Fibroblast of lung (primary cell): Measurements from ENCODE around the gene ZDHHC3. TPM values are rescaled to one million over a fixed set of nuclear protein-coding genes. Genes with fewer than 3 reads are reported as not detected.

ENCODE experiments used
- DNase-seq, 2 donors: peaks; one replicate each; pipeline versions ENCODE4 v3.0.0 to v3.0.0-alpha.2; 2010; ENCODE audit warnings: low read depth in 2 of 2
- H2AFZ ChIP-seq: 2 replicates; pipeline ENCODE4 v1.5.1; 2012; ENCODE audit warnings: low read length, control low read depth, inconsistent platforms
- H3K27ac ChIP-seq: 2 replicates; pipeline ENCODE4 v1.5.1; 2011; ENCODE audit warnings: low read length, control low read depth; ENCODE audit not compliant: insufficient read depth
- H3K27me3 ChIP-seq: 2 replicates; pipeline ENCODE4 v1.5.1; 2011; ENCODE audit warnings: mild to moderate bottlenecking, low read length; ENCODE audit not compliant: control insufficient read depth, insufficient read depth
- H3K36me3 ChIP-seq: 2 replicates; pipeline ENCODE4 v1.5.1; 2011; ENCODE audit warnings: low read length; ENCODE audit not compliant: control insufficient read depth, insufficient read depth
- H3K4me1 ChIP-seq: 2 replicates; pipeline ENCODE4 v1.5.1; 2011; ENCODE audit warnings: low read length; ENCODE audit not compliant: control insufficient read depth, insufficient read depth; ENCODE audit errors: extremely low read depth
- H3K4me2 ChIP-seq: 2 replicates; pipeline ENCODE4 v1.5.1; 2011; ENCODE audit warnings: low read length, control low read depth; ENCODE audit not compliant: insufficient read depth; ENCODE audit errors: extremely low read depth
- H3K4me3 ChIP-seq, 4 experiments: fragments of 200-600 bp in 1 of 4; sonication (generic) in 1 of 4; replicated peaks in 1 of 4; 2 replicates each; pipeline ENCODE4 v1.5.1; 2011 to 2016; ENCODE audit warnings: low read length in 4 of 4, low read depth in 3 of 4, mild to moderate bottlenecking in 3 of 4, control low read depth in 2 of 4, inconsistent platforms in 1 of 4, mixed read lengths in 1 of 4; ENCODE audit not compliant: insufficient read depth in 1 of 4; ENCODE audit errors: control extremely low read depth in 1 of 4
- H3K79me2 ChIP-seq: 2 replicates; pipeline ENCODE4 v1.5.1; 2012; ENCODE audit warnings: mild to moderate bottlenecking, low read length, inconsistent platforms; ENCODE audit not compliant: control insufficient read depth, insufficient read depth
- H3K9ac ChIP-seq: 2 replicates; pipeline ENCODE4 v1.5.1; 2011; ENCODE audit warnings: mild to moderate bottlenecking, low read length, control low read depth; ENCODE audit not compliant: insufficient read depth
- H3K9me3 ChIP-seq: 2 replicates; pipeline ENCODE4 v1.5.1; 2012; ENCODE audit warnings: low read depth, low read length; ENCODE audit not compliant: control insufficient read depth, insufficient read depth
- H4K20me1 ChIP-seq: 2 replicates; pipeline ENCODE4 v1.5.1; 2011; ENCODE audit warnings: low read length; ENCODE audit not compliant: control insufficient read depth, insufficient read depth; ENCODE audit errors: extremely low read depth
- CTCF ChIP-seq, 2 donors: IDR thresholded peaks in 1 of 2; conservative IDR thresholded peaks in 1 of 2; 1 replicate in 1 of 2; 2 replicates in 1 of 2; pipeline ENCODE4 v1.5.1; 2011 to 2012; ENCODE audit warnings: low read length in 2 of 2, control low read depth in 1 of 2, inconsistent platforms in 1 of 2, low read depth in 1 of 2, mild to moderate bottlenecking in 1 of 2
- EZH2 ChIP-seq: IDR thresholded peaks from 2 replicates; pipeline ENCODE4 v1.5.1; 2012; ENCODE audit warnings: low read length, control low read depth, mild to moderate bottlenecking; ENCODE audit errors: missing control alignments
- polyA plus RNA-seq, 2 donors: library from polyadenylated mRNA; depleted of rRNA in 1 of 2; stranded (reverse) in 1 of 2; unstranded in 1 of 2; fragments of >200 nt; gene quantifications; 2 replicates each; pipeline ENCODE4 v1.2.1, GENCODE V29; 2011 to 2012; ENCODE audit warnings: missing spikeins in 1 of 2
- total RNA-seq: library from RNA; depleted of rRNA; stranded (reverse); fragments of >200 nt; gene quantifications from 2 replicates; pipeline ENCODE4 v1.2.1, GENCODE V29; 2014

The ZDHHC3 gene
- total and polyA plus RNA-seq, 2 donors (not counting 1 experiment from before 2014, with no cell fraction given): 53.2 to 126 TPM

- Histone ChIP-seq H3K27me3 (no peaks in the 10 kb centered on the region), H3K9me3 (no peaks in the 10 kb centered on the region), H3K9ac (no peak overlapping the region), H3K36me3 (no peaks in the 10 kb centered on the region), H3K4me1 (no peaks in the 10 kb centered on the region), H3K27ac (no peak overlapping the region), H3K4me2 (no peak overlapping the region), H3K79me2 (peaks cover 32% of the 10 kb centered on the region), H4K20me1 (no peaks in the 10 kb centered on the region), H3K4me3 (no peak overlapping the region), H2AFZ (no peak overlapping the region)
- TF ChIP-seq CTCF (conservative IDR thresholded peaks at IDR 0.05 in 1 of 2, IDR thresholded peaks at IDR 0.05 in 1 of 2; ENCODE audit: low read depth in 1 of 2, low read length in 2 of 2) (no peak), EZH2 (no peak)
- DNase-seq: no peak
These were observed 7.5 kb downstream of the ZDHHC3 start for GRCh38 chr3:44968447-44968858.

- H3K79me2 ChIP-seq: peaks cover 25% of the 10 kb centered on the region
These were observed 9.1 kb downstream of the ZDHHC3 start for GRCh38 chr3:44966795-44967278.

GRCh38 chr3:44965165-44965564 is 10.8 kb downstream of the ZDHHC3 start:
- Histone ChIP-seq H3K27ac (no peak overlapping the region), H2AFZ (no peak overlapping the region), H3K4me2 (no peak overlapping the region), H3K4me3 (no peak overlapping the region), H3K9ac (no peak overlapping the region), H3K9me3 (no peaks in the 10 kb centered on the region), H4K20me1 (no peaks in the 10 kb centered on the region), H3K4me1 (peaks cover under 1% of the 10 kb centered on the region), H3K27me3 (no peaks in the 10 kb centered on the region), H3K36me3 (no peaks in the 10 kb centered on the region), H3K79me2 (peaks cover 20% of the 10 kb centered on the region)
- DNase-seq: no peak
- no peak for TF ChIP-seq EZH2
- no peak for TF ChIP-seq CTCF (conservative IDR thresholded peaks at IDR 0.05 in 1 of 2, IDR thresholded peaks at IDR 0.05 in 1 of 2; ENCODE audit: low read depth in 1 of 2, low read length in 2 of 2)

More at GRCh38 chr3:44966795-44967278, 9.1 kb downstream of the ZDHHC3 start:
- no peaks in the 10 kb centered on the region for H4K20me1 ChIP-seq
- no peak for TF ChIP-seq CTCF (conservative IDR thresholded peaks at IDR 0.05 in 1 of 2, IDR thresholded peaks at IDR 0.05 in 1 of 2; ENCODE audit: low read depth in 1 of 2, low read length in 2 of 2)
- no peak for TF ChIP-seq EZH2
- no peak overlapping the region for H3K27ac ChIP-seq
- no peak overlapping the region for H2AFZ ChIP-seq
- DNase-seq: no peak
- no peak overlapping the region for H3K9ac ChIP-seq
- no peak overlapping the region for H3K4me2 ChIP-seq
- H3K4me1 ChIP-seq: no peaks in the 10 kb centered on the region
- no peaks in the 10 kb centered on the region for H3K9me3 ChIP-seq
- no peak overlapping the region for H3K4me3 ChIP-seq
- no peaks in the 10 kb centered on the region for H3K36me3 ChIP-seq
- H3K27me3 ChIP-seq: no peaks in the 10 kb centered on the region
